Stomach (tissue), 9 donors: ENCODE data around the gene PKD1L1. TPM values are rescaled to one million over a fixed set of nuclear protein-coding genes. Genes with fewer than 3 reads are reported as not detected.

Source experiments
- DNase-seq, 2 donors: peaks; one replicate each; pipeline versions ENCODE4 v3.0.0 to v3.0.0-alpha.2; 2013 to 2019
- H3K27ac ChIP-seq, 5 donors: fragments of 200-600 bp in 4 of 5; sonication (generic) in 4 of 5; one replicate each; pipeline ENCODE4 v1.5.1; 2013 to 2019; ENCODE audit warnings: mild to moderate bottlenecking in 1 of 5, moderate library complexity in 1 of 5
- H3K27me3 ChIP-seq, 3 donors: fragments of 200-600 bp; sonication (generic); one replicate each; pipeline ENCODE4 v1.5.1; 2017 to 2019; ENCODE audit warnings: mixed run types in 1 of 3
- H3K36me3 ChIP-seq, 4 donors: fragments of 200-600 bp; sonication (generic); 1 replicate in 3 of 4; 2 replicates in 1 of 4; pipeline ENCODE4 v1.5.1; 2016 to 2019
- H3K4me1 ChIP-seq, 4 donors: fragments of 200-600 bp; sonication (generic); one replicate each; pipeline ENCODE4 v1.5.1; 2016 to 2019
- H3K4me3 ChIP-seq, 4 donors: fragments of 200-600 bp; sonication (generic) in 3 of 4; one replicate each; pipeline ENCODE4 v1.5.1; 2016 to 2019; ENCODE audit warnings: mild to moderate bottlenecking in 1 of 4
- H3K9me3 ChIP-seq, 4 donors: fragments of 200-600 bp; sonication (generic); one replicate each; pipeline ENCODE4 v1.5.1; 2016 to 2019
- EP300 ChIP-seq: sonication (generic); formaldehyde crosslinking; IDR thresholded peaks from one replicate; pipeline ENCODE4 v1.6.1; 2017; ENCODE audit warnings: antibody characterized with exemption
- POLR2A ChIP-seq, 4 donors: fragments of 450-650 bp; IDR thresholded peaks; one replicate each; pipeline ENCODE4 v1.6.1; 2016; ENCODE audit warnings: antibody characterized with exemption in 4 of 4, control low read depth in 2 of 4, mild to moderate bottlenecking in 1 of 4, moderate library complexity in 1 of 4
- POLR2AphosphoS5 ChIP-seq, 3 donors: sonication (generic); formaldehyde crosslinking; IDR thresholded peaks; one replicate each; pipeline ENCODE4 v1.6.1; 2016; ENCODE audit warnings: antibody characterized with exemption in 3 of 3
- WGBS, 5 donors: extraction: QIAGEN DNeasy Blood & Tissue Kit in 3 of 5; methylation state at CpG; one replicate each; pipeline versions ENCODE4 v1.1.5 to v1.1.7; 2013 to 2018; 5-methylcytosine and 5-hydroxymethylcytosine counted together
- intact Hi-C: fragments of 100-400 bp; cut with DNase I; formaldehyde crosslinking; loops from one replicate; pipeline ENCODE4 v1.15.1; 2023; ENCODE audit warnings: low total_unique reads
- polyA plus RNA-seq, 3 donors: library from polyadenylated mRNA; stranded (reverse); fragments of 200-250 nt; gene quantifications; one replicate each; pipeline ENCODE4 v1.2.3, GENCODE V29; 2013
- total RNA-seq, 5 donors: library from RNA; depleted of rRNA; stranded (reverse); fragments of >200 nt; gene quantifications; one replicate each; pipeline versions ENCODE4 v1.1.0 to v1.2.3, GENCODE V29; 2014 to 2016
- TF ChIP-seq, protein P1 (sequence below), 7 experiments: fragments of 450-650 bp in 4 of 7; fragments of 200-600 bp in 3 of 7; sonication (generic) in 3 of 7; IDR thresholded peaks; one replicate each; pipeline ENCODE4 v1.5.1; 2016 to 2019; ENCODE audit warnings: antibody characterized with exemption in 7 of 7, control low read depth in 2 of 7, mild to moderate bottlenecking in 1 of 7
- donor health status: healthy with polysubstance abuse.
- donor health status: Bipolar disorder and iron deficiency.
- donor health status: healthy.

PKD1L1 gene
- total and polyA plus RNA-seq, 8 donors: under 0.01 to 1.2 (median 0.10) TPM; not detected in 2

DNA sequence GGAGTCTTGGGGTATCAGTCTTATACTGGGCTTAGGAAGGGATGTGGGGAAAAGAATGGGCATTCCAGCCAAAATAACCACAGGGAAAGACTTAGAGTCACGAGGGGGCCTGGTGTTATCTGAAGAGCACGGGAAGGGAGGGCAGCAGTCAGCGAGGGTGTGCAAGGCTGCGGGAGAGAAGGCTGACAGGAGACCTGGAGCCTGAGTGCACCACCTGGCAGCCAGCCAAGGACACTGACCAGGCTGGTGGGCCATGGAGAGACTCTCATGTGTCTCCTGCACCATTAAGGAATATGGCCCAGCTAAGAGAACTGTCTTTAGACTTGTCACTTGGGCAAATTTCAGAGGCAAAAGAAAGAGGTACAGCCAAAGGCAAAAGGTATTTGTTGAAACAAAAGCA lies 69.6 kb downstream of the PKD1L1 start:
- no peaks in the 10 kb centered on the region for H3K27me3 ChIP-seq
- TF ChIP-seq POLR2AphosphoS5 (IDR thresholded peaks at IDR 0.05) (no peak), POLR2A (IDR thresholded peaks at IDR 0.05) (no peak), EP300 (no peak)
- TF ChIP-seq, protein P1, sequence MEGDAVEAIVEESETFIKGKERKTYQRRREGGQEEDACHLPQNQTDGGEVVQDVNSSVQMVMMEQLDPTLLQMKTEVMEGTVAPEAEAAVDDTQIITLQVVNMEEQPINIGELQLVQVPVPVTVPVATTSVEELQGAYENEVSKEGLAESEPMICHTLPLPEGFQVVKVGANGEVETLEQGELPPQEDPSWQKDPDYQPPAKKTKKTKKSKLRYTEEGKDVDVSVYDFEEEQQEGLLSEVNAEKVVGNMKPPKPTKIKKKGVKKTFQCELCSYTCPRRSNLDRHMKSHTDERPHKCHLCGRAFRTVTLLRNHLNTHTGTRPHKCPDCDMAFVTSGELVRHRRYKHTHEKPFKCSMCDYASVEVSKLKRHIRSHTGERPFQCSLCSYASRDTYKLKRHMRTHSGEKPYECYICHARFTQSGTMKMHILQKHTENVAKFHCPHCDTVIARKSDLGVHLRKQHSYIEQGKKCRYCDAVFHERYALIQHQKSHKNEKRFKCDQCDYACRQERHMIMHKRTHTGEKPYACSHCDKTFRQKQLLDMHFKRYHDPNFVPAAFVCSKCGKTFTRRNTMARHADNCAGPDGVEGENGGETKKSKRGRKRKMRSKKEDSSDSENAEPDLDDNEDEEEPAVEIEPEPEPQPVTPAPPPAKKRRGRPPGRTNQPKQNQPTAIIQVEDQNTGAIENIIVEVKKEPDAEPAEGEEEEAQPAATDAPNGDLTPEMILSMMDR (IDR thresholded peaks at IDR 0.05): no peak
- WGBS, 5 donors: 55 to 78% (median 58%) methylated on average over 4 of the region's 4 CpGs
- no peaks in the 10 kb centered on the region for H3K36me3 ChIP-seq
- no peaks in the 10 kb centered on the region for H3K4me1 ChIP-seq
- intact Hi-C loops: no loop called here
- no peaks in the 10 kb centered on the region for H3K9me3 ChIP-seq
- no peak overlapping the region for H3K4me3 ChIP-seq
- no peak for DNase-seq
- no peak overlapping the region for H3K27ac ChIP-seq

DNA sequence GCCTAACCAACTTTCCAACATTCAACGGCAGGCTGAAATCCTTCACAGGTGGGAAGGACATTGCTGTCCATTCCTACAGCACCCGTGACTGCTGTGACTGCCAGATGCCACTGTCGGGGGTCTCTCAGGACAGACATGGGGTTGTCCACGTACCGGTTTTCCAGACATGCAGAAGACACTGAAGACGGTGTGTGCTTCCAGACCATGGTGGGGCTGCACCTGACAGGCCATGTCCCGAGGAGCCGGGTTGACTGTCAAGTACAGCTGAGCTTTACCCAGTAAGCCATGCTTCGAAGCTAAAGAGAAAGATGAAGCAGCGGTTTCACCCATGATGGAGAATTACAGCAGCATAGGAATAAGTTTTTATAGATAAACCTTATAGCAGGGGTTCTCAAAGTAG lies 70.9 kb downstream of the PKD1L1 start:
- H3K4me1 ChIP-seq: no peaks in the 10 kb centered on the region
- H3K4me3 ChIP-seq: no peak overlapping the region
- intact Hi-C loops: no loop called here
- DNase-seq: no peak
- no peak overlapping the region for H3K27ac ChIP-seq
- H3K27me3 ChIP-seq: no peaks in the 10 kb centered on the region
- TF ChIP-seq EP300 (no peak), POLR2AphosphoS5 (IDR thresholded peaks at IDR 0.05) (no peak), POLR2A (IDR thresholded peaks at IDR 0.05) (no peak)
- TF ChIP-seq, protein P1 (IDR thresholded peaks at IDR 0.05): no peak
- no peaks in the 10 kb centered on the region for H3K9me3 ChIP-seq
- 90 to 96% (median 95%) methylated on average over 9 to 10 of the region's 10 CpGs for WGBS, 5 donors
- no peaks in the 10 kb centered on the region for H3K36me3 ChIP-seq

DNA sequence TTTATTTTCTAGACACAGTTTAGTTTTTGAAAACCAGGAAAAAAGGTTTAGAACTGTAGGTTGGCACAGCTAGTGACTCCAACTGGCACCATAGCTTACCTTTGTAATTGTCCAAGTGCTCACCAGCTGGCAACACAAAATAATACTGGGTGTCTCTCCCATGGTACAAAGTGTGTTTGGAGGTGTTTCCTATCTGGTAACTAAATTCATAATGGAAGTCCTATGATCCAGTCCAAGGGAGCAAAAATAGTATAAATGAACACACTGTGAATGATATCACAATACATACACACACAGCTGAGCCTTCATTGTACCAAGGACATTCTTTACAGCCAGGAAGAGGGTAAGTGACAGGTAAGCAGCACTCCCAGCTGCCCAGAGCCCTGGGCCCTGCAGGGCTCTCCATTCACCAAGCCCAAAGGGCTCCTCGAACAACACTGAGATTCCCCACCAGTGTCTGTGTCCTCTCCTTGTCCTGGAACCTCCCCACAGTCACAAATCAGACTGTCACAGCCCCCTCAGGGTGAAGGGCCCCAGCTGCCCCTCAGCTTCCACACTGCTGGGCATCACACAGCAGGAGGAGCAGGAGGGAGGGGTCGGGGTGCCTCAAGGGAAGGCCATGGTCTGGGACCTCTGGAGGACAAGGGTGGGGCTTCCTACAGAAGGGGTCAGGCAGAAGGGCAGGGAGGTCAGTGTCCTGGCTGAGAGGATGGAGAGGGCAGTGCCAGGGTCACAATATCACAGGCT lies 72.1 kb downstream of the PKD1L1 start:
- WGBS, 5 donors: 69 to 95% (median 87%) methylated on average over 1 to 2 of the region's 2 CpGs
- Histone ChIP-seq H3K4me3 (no peak overlapping the region), H3K4me1 (no peaks in the 10 kb centered on the region), H3K27me3 (no peaks in the 10 kb centered on the region), H3K36me3 (no peaks in the 10 kb centered on the region), H3K27ac (no peak overlapping the region), H3K9me3 (no peaks in the 10 kb centered on the region)
- intact Hi-C loops: no loop called here
- no peak for DNase-seq
- TF ChIP-seq POLR2AphosphoS5 (IDR thresholded peaks at IDR 0.05): no peak
- TF ChIP-seq POLR2A (IDR thresholded peaks at IDR 0.05): no peak
- TF ChIP-seq EP300: no peak
- TF ChIP-seq, protein P1 (IDR thresholded peaks at IDR 0.05): no peak

DNA sequence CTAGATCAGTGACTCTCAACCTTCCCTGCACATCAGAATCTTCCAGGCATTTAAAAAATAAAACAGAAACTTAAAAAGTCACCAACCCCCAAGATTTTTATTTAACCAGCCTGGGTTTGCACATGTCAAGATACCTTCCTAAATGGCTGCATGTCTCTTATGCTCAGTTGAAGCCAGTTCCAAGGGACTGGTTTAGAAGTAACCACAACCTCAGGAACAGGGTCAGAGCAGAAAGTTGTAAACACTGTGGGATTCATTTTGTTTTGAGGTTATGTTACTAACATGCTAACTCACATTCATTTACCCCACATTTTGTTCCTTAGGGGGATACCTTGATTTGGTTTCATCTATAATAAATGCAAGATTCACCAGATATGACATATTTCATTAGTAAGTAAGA lies 72.9 kb downstream of the PKD1L1 start:
- Histone ChIP-seq H3K36me3 (no peaks in the 10 kb centered on the region), H3K27me3 (no peaks in the 10 kb centered on the region), H3K4me1 (no peaks in the 10 kb centered on the region), H3K27ac (no peak overlapping the region), H3K4me3 (no peak overlapping the region), H3K9me3 (no peaks in the 10 kb centered on the region)
- TF ChIP-seq, protein P1 (IDR thresholded peaks at IDR 0.05): no peak
- TF ChIP-seq POLR2AphosphoS5 (IDR thresholded peaks at IDR 0.05): no peak
- TF ChIP-seq POLR2A (IDR thresholded peaks at IDR 0.05): no peak
- TF ChIP-seq EP300: no peak
- intact Hi-C loops: no loop called here
- no peak for DNase-seq
